ENCODE results near the gene AVEN.

DNA sequence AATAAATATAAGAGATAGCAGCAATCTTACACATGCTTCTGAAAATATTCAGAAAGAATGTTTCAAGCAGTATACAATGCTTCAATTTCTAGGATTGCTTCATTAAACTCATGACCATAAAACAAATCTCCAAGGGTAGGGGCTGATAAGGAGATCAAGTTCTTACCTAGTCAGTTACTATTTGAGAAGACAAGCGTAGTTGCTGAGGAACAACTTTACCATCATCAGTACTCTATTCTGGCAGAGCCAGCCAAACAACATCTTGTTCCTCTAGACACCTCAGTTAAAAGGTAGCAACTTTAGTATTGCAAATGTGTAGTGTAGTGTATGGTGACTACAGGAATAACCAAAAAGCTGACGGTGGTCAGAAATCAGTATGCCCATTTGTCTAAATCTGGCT is 156.1 kb downstream of the AVEN start:
- TF ChIP-seq MAFK (IDR thresholded peaks at IDR 0.05; ENCODE audit: low read depth, low read length) (no peak), EP300 (IDR thresholded peaks at IDR 0.05; ENCODE audit: borderline replicate concordance in 1 of 2, low read depth in 2 of 2, low read length in 2 of 2) (no peak), RAD21 (IDR thresholded peaks at IDR 0.05 in 1 of 2, conservative IDR thresholded peaks at IDR 0.05 in 1 of 2; ENCODE audit: low read depth in 2 of 2, low read length in 2 of 2) (no peak), ZNF274 (IDR thresholded peaks at IDR 0.05; ENCODE audit: borderline replicate concordance, extremely low read depth, low read length) (no peak), POLR2A (IDR thresholded peaks at IDR 0.05; ENCODE audit: control extremely low read depth in 1 of 2, low read depth in 2 of 2, low read length in 2 of 2) (no peak), JUN (IDR thresholded peaks at IDR 0.05; ENCODE audit: low read depth, low read length) (no peak), JUND (IDR thresholded peaks at IDR 0.05; ENCODE audit: low read length) (no peak), TBP (IDR thresholded peaks at IDR 0.05; ENCODE audit: low read depth, low read length) (no peak)
- TF ChIP-seq, protein P1, sequence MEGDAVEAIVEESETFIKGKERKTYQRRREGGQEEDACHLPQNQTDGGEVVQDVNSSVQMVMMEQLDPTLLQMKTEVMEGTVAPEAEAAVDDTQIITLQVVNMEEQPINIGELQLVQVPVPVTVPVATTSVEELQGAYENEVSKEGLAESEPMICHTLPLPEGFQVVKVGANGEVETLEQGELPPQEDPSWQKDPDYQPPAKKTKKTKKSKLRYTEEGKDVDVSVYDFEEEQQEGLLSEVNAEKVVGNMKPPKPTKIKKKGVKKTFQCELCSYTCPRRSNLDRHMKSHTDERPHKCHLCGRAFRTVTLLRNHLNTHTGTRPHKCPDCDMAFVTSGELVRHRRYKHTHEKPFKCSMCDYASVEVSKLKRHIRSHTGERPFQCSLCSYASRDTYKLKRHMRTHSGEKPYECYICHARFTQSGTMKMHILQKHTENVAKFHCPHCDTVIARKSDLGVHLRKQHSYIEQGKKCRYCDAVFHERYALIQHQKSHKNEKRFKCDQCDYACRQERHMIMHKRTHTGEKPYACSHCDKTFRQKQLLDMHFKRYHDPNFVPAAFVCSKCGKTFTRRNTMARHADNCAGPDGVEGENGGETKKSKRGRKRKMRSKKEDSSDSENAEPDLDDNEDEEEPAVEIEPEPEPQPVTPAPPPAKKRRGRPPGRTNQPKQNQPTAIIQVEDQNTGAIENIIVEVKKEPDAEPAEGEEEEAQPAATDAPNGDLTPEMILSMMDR (IDR thresholded peaks at IDR 0.05; ENCODE audit: control extremely low read depth in 1 of 3, insufficient read depth in 1 of 3, low read depth in 1 of 3, low read length in 3 of 3) = no peak
- TF ChIP-seq, protein P2, sequence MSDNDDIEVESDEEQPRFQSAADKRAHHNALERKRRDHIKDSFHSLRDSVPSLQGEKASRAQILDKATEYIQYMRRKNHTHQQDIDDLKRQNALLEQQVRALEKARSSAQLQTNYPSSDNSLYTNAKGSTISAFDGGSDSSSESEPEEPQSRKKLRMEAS (IDR thresholded peaks at IDR 0.05) = no peak

All from H1 (cell line).